Cardiac septum (tissue), 1 donor: ENCODE data around the gene YIF1A. TPM values are rescaled to one million over a fixed set of nuclear protein-coding genes. Genes with fewer than 3 reads are reported as not detected.
"Not testable (repeated sequence)": the region's sequence is repeated elsewhere in the genome, so short reads cannot be mapped to it uniquely, and the experiment has no call there.

ENCODE experiments used
- DNase-seq: peaks from one replicate; pipeline ENCODE4 v3.0.0-alpha.2; 2020; ENCODE audit warnings: low spot score
- intact Hi-C: fragments of 100-400 bp; cut with DNase I; formaldehyde crosslinking; loops from one replicate; pipeline ENCODE4 v1.14.0; 2022
- total RNA-seq: library from RNA; stranded (reverse); fragmentation: NEBNext Ultra II Directional; extraction: Animal tissue kit (Norgen Biotek cat#: 25700); gene quantifications from one replicate; pipeline ENCODE4 v1.2.1, GENCODE V29; 2021
- donor health status: DM: no; HTN: no; CAD: no.

Gene YIF1A
- total RNA-seq, 1 donor from 2014 or later = 74.0 TPM

- intact Hi-C loops = loop anchor here (5.0 kb wide), 1 partner anchor 305 kb away; no protein-coding TSS in a partner anchor
- no peak for DNase-seq
These were observed 26.2 kb downstream of the YIF1A start for GRCh38 chr11:66262696-66263095.

- DNase-seq = no peak
- intact Hi-C loops = loop anchor here (5.0 kb wide), 1 partner anchor 305 kb away; no protein-coding TSS in a partner anchor
These were observed 26.8 kb downstream of the YIF1A start for GRCh38 chr11:66262191-66262590.

GRCh38 chr11:66261578-66261977 is 27.4 kb downstream of the YIF1A start:
- intact Hi-C loops = loop anchor here (5.0 kb wide), 1 partner anchor 304 kb away; no protein-coding TSS in a partner anchor
- DNase-seq = no peak

GRCh38 chr11:66259956-66260355 is 29.0 kb downstream of the YIF1A start:
- DNase-seq = no peak
- intact Hi-C loops = loop anchor here (5.0 kb wide), 1 partner anchor 303 kb away; no protein-coding TSS in a partner anchor

- no peak for DNase-seq
- intact Hi-C loops = no loop called here
These were observed 29.7 kb downstream of the YIF1A start for GRCh38 chr11:66259225-66259624.

- intact Hi-C loops = loop anchor here (1.0 kb wide), 1 partner anchor 36 kb away; no protein-coding TSS in a partner anchor
- DNase-seq = no peak
These were observed 30.5 kb downstream of the YIF1A start for GRCh38 chr11:66258473-66258893.

GRCh38 chr11:66253081-66253480 is 35.9 kb downstream of the YIF1A start:
- DNase-seq, intact Hi-C loops: not testable (repeated sequence)

GRCh38 chr11:66251809-66252208 is 37.1 kb downstream of the YIF1A start:
- intact Hi-C loops = no loop called here
- no peak for DNase-seq

GRCh38 chr11:66248903-66249302 is 40.0 kb downstream of the YIF1A start:
- no peak for DNase-seq
- intact Hi-C loops = no loop called here

- intact Hi-C loops = no loop called here
- no peak for DNase-seq
These were observed 41.1 kb downstream of the YIF1A start for GRCh38 chr11:66247801-66248200.

GRCh38 chr11:66247295-66247694 is 41.6 kb downstream of the YIF1A start:
- DNase-seq = no peak
- intact Hi-C loops = no loop called here

- intact Hi-C loops = no loop called here
- DNase-seq = no peak
These were observed 45.0 kb downstream of the YIF1A start for GRCh38 chr11:66243782-66244535.

- intact Hi-C loops = no loop called here
These were observed 46.7 kb downstream of the YIF1A start for GRCh38 chr11:66242095-66242765.

GRCh38 chr11:66240781-66241136 is 48.2 kb downstream of the YIF1A start:
- DNase-seq = no peak
- intact Hi-C loops = no loop called here

More at GRCh38 chr11:66242095-66242765, 46.7 kb downstream of the YIF1A start:
- no peak for DNase-seq

- no peak for DNase-seq
- intact Hi-C loops = no loop called here
These were observed 48.8 kb downstream of the YIF1A start for GRCh38 chr11:66239998-66240780.

- intact Hi-C loops = no loop called here
- no peak for DNase-seq
These were observed 49.4 kb downstream of the YIF1A start for GRCh38 chr11:66239511-66239910.

- intact Hi-C loops = no loop called here
- DNase-seq = no peak
These were observed 50.0 kb downstream of the YIF1A start for GRCh38 chr11:66238786-66239413.

GRCh38 chr11:66237867-66238266 is 51.1 kb downstream of the YIF1A start:
- intact Hi-C loops = no loop called here
- DNase-seq = no peak

GRCh38 chr11:66235141-66235540 is 53.8 kb downstream of the YIF1A start:
- no peak for DNase-seq

More at GRCh38 chr11:66235141-66235540, 53.8 kb downstream of the YIF1A start:
- intact Hi-C loops = no loop called here
